ENCODE data around the gene WT1.
"Not testable (repeated sequence)": the region's sequence is repeated elsewhere in the genome, so short reads cannot be mapped to it uniquely, and the experiment has no call there.

Gene WT1

DNA sequence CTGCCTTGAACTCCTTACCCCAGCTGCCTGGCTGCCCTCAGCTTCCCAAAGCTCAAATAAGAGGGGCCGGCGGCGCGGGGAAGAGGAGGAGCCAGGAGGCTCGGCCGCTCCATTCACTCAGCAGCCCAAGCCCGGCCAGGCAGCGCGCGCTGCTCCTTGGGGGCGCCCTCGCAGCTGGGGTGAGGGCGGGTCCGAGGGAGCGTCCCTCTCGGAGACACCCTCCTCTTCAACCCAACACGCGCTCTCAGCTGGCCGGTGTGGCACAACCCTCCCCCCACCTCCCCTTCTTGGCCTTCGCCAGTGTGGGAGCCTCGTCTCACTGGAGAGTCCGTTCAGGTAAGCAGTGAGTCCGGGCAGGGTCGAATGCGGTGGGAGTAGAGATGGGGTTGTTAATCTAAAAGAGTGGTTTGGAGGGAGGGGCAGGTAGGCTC, at the start of gene WT1:
Gene WT1 (minus strand): TSS at position 29 of the 431 bp plus-strand sequence.
- DNase-seq, result no peak

DNA sequence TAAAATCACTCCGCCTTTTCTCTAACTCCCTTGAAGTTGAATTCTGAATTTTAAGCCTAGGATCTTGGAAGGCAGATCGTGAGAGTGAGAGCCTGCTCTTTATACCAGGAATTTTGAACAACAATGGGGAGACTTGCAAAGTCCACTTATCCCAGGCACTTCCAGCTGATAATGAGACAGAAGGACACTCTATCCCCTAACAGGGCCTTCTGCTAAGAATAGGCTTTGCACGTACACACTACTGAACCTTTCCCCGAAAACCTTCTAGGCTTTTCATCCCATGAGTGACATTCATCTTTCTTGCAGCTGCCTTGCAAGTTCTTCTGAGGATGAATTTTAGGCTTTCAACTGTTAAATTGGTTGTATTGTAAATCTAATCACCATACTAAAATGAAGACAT, 44.0 kb upstream of the WT1 start:
- no peak for DNase-seq

- DNase-seq, result no peak
Measured at GRCh38 chr11:32478277-32478731, 43.0 kb upstream of the WT1 start.

GRCh38 chr11:32473282-32473909, 38.1 kb upstream of the WT1 start:
- no peak for DNase-seq

DNA sequence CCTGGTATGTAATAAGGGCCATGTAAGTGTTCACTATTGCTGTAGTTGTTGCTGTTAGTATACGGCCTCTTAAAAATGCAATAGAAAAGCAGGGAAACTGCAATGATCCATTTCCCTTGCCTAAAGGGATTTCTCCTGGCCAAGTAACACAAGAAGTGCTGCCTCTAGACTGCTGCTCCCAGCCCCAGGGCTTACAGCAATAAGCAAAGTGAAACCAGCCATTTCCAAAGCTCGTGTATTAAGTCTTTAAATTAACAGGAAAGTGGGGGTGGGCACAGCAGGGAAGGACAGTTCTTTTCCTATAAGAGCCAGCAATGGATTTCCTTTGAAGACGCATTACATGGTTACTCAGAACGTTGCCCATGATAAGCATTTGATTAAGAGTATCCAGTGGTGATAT, 36.9 kb upstream of the WT1 start:
- no peak for DNase-seq

GRCh38 chr11:32471544-32471943, 36.2 kb upstream of the WT1 start:
- DNase-seq, result not testable (repeated sequence)

DNA sequence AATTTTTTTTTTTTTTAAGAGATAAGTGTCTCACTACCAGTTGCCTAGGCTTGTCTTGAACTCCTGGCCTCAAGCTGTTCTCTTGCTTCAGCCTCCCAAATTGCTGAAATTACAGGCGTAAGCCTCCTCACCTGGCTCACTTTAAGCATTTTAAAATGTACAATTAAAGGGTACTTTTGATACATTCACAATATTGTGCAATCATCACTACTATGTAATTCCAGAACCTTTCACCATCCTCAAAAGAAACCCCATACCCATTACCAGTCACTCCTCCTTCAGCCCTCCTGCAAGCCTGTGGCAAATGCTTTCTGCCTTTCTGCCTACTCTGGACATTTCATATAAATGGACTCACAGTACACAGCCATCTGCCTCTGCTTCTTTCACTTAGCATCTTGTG, 34.5 kb upstream of the WT1 start:
- no peak for DNase-seq

GRCh38 chr11:32466279-32466915, 31.1 kb upstream of the WT1 start:
- DNase-seq, result no peak

GRCh38 chr11:32464078-32464477, 28.7 kb upstream of the WT1 start:
- DNase-seq, result no peak

- DNase-seq, result no peak
Measured at GRCh38 chr11:32462011-32462690, 26.8 kb upstream of the WT1 start.

GRCh38 chr11:32456864-32457263, 21.5 kb upstream of the WT1 start:
- DNase-seq, result no peak

GRCh38 chr11:32454993-32455392, 19.7 kb upstream of the WT1 start:
- no peak for DNase-seq

DNA sequence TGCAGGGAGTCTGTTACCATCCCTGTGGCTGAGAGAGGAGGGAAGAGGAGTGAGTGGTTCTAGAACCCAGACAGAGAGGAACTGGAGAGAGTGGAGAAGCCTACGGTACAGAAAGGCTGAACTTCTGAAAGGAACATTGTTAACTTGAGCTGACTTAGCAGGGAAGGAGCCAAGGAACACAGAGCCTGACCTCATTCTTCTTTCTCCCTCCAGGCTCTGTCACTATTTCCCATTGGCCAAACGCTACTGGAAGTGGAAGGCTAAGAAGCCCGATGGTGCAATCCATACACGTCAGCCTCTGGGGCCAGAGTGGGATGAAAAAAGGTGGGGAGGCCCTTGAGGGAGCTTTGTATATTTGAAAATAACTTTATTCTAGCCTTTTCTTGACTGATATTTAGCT, 16.5 kb upstream of the WT1 start:
- no peak for DNase-seq

GRCh38 chr11:32450372-32450771, 15.0 kb upstream of the WT1 start:
- DNase-seq, result no peak

DNA sequence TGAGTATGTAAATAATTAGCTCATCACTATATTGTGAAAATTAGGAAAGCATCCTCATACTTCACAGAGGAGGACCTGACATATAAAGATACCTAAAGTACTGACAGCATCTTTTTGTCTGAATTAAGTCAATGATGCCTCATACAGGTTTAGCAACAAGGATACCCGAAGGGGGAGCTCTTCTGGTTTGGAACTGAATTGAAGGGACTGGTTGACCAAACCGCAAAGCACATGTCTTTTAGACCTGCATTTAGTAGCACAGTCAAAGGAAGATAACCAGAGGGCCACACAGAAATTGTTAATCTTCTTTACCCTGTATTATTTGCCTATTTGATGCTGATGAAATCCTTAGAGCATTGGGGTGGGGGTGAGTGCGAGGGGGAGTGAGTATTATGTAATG, 12.9 kb upstream of the WT1 start:
- no peak for DNase-seq

DNA sequence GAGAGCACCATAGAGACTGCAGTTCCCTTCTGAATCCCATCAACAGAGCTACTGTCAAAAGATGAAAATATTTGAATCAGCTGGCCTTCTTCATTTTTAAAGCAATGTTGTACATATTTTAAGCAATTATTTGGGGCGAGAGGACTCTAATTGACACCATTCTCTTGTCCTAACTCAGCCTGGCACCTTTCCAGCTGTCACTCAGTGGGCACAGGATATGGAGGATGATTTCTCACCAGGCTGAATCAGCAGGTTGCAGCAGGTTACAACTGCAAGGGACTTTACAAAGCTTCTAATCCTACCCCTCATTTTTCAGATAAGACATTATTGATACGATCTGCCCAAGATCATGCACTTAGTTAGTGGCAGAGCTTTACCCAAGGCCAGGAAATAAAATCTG, 11.9 kb upstream of the WT1 start:
- DNase-seq, result no peak

GRCh38 chr11:32446227-32446626, 10.9 kb upstream of the WT1 start:
- DNase-seq, result no peak

DNA sequence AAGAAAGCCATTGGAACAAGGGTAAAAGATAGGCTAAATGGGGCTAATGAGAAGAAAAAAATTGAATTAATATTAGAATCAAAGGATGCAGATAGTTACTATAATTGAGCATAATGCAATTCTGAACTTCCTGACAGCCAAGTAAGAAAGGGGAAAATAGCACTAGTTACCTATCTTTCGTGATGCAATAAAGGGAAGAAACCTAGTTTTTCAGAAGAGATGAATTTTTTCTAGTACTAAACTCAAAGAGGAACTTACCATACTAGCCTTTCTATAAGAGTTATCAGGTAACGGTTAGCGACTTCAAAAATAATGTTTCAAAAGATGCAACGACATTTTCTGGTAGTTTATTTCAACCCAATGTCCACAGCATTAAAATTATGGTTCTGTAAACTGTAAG, 8.8 kb upstream of the WT1 start:
- DNase-seq, result no peak

GRCh38 chr11:32440916-32441315, 5.6 kb upstream of the WT1 start:
- no peak for DNase-seq

DNA sequence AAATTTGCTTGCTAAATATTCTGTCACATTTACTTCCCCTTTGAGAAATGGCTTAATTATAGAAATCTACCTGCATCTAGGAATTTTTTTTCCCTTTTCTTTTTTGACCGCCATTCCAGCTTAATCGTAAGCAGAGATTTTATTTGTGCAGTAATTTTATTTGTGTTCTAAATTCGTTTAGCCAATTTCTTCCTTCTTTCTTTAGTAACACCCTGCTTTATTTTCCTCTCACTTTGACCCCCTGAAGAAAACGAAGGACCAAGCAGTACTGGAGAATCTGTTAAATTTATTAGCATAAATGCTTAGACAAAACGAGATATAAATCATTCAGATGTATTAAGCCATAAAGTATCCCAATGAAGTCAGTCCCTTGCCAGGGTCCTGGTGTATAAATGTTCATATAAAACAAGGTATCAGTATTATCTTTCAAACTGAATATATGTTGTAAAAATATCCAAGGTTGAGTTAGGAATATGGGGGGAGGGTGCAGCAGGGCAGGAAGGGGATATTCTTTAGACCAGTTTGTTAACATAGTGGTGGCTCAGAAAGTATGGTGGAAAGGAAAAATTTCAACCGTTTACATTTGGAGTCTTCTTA, 5.1 kb upstream of the WT1 start:
- DNase-seq, result no peak

DNA sequence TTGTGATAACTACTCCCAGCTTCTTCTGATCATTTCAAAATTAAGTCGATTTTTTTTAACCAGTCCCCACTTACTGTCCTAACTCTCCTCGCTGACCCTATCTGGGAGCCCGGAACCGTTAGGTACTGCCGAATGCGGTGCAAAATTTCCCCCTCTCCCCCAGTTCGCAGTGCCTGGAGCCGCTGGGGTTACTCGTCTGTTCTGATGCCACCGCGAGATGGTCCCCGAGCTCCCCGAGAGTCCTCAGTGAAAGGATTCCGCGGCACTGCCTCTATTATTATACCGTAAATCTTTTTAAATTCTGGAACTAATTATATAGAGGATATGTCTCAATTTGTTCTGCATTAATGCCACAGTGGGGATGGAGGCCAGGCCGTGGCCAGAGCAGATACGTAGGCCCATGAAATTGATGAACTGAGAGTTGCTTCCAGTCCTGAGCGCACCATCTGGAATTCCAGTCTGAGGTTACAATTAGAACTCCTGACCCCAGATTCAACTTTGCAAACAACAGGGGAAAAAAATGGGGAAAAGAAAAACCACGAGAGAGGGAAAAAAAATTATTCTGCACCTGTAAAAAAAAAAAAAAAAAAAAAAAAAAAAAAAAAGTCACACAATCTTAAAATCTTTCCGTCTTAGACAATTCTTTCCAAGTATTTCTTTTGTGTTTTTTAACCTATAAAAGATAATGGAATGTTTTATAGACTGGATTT, 4.3 kb upstream of the WT1 start:
- DNase-seq, result no peak

DNA sequence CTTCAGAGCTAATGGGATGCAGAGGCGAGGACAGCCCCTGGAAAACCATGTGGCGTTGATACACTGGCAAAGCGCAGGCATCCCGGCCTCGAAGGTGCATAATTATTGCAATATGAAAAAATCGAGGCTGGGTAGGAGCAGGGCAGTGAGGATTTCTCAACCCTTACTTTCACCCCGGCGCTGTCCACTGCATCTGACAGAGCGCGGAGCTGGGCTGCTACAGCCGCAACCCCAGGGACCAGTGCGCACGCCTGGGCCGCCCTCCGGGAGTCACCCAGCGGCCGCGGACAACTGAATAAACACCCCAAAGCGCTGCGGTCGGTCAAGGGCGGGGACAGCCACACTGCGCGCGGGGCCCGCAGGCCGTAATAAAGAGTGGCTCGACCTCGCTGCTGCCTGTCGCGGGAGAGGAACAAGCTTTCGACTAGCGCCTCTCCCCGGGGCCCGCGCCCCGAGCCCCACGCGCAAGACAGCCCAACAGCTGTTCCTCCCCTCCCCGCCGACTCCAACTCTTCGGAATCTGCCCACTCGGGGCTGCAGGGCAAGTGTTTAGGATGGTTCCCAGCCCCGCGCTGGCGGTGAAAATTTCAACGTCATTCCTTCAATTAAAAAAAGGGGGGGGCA, 3.6 kb upstream of the WT1 start:
- no peak for DNase-seq

- DNase-seq, result no peak
Measured at GRCh38 chr11:32438346-32438865, 3.1 kb upstream of the WT1 start.
